ENCODE results near the gene NXPE3. TPM values are rescaled to one million over a fixed set of nuclear protein-coding genes. Genes with fewer than 3 reads are reported as not detected.

The NXPE3 gene
- total RNA-seq, 4 donors from 2014 or later, result 14.4 to 23.4 (median 18.0) TPM

Other genes starting within 250 kb of the NXPE3 start
- gene TRMT10C, start 217.3 kb upstream of the NXPE3 start, total RNA-seq, result 10 to 100 TPM; 12.6 to 26.7 (median 16.2) TPM
- 100 to 1,000 TPM; 104 to 126 (median 117) TPM for gene PCNP, start 205.0 kb upstream of the NXPE3 start, total RNA-seq
- gene ZBTB11, start 102.1 kb upstream of the NXPE3 start, total RNA-seq, result 10 to 100 TPM; 18.3 to 20.5 (median 19.6) TPM
- 1,000 to 10,000 TPM; 1,024 to 1,620 (median 1,272) TPM for gene RPL24, start 92.5 kb upstream of the NXPE3 start, total RNA-seq
- 10 to 100 TPM; 11.2 to 20.8 (median 14.1) TPM for gene CEP97, start 54.6 kb upstream of the NXPE3 start, total RNA-seq
- gene NFKBIZ, start 70.3 kb downstream of the NXPE3 start, total RNA-seq, result 100 to 1,000 TPM in 1 of 4 donors, 10 to 100 TPM in 3; 81.3 to 161 (median 95.1) TPM

Data from tibial nerve (tissue), 4 donors.